ENCODE measurements around the gene ABHD12.

The ABHD12 gene

GRCh38 chr20:25380945-25381614 is 9.6 kb downstream of the ABHD12 start:
- DNase-seq = no peak

GRCh38 chr20:25378884-25379733 is 11.5 kb downstream of the ABHD12 start:
- DNase-seq = no peak

GRCh38 chr20:25378189-25378883 is 12.3 kb downstream of the ABHD12 start:
- no peak for DNase-seq

GRCh38 chr20:25376886-25377285 is 13.7 kb downstream of the ABHD12 start:
- DNase-seq = no peak

GRCh38 chr20:25376236-25376635 is 14.4 kb downstream of the ABHD12 start:
- DNase-seq = no peak

GRCh38 chr20:25374842-25375241 is 15.8 kb downstream of the ABHD12 start:
- DNase-seq = no peak

GRCh38 chr20:25372584-25373336 is 17.9 kb downstream of the ABHD12 start:
- DNase-seq = no peak

- DNase-seq = no peak
Observed at GRCh38 chr20:25369971-25370370, 20.7 kb downstream of the ABHD12 start.

- no peak for DNase-seq
Observed at GRCh38 chr20:25369529-25369928, 21.1 kb downstream of the ABHD12 start.

- DNase-seq = no peak
Observed at GRCh38 chr20:25368976-25369375, 21.7 kb downstream of the ABHD12 start.

GRCh38 chr20:25368526-25368925 is 22.1 kb downstream of the ABHD12 start:
- DNase-seq = no peak

GRCh38 chr20:25364879-25365699 is 25.5 kb downstream of the ABHD12 start:
- DNase-seq = no peak

- no peak for DNase-seq
Observed at GRCh38 chr20:25364180-25364788, 26.4 kb downstream of the ABHD12 start.

- no peak for DNase-seq
Observed at GRCh38 chr20:25361287-25361683, 29.4 kb downstream of the ABHD12 start.

GRCh38 chr20:25360631-25361286 is 29.9 kb downstream of the ABHD12 start:
- no peak for DNase-seq

GRCh38 chr20:25356271-25356933 is 34.2 kb downstream of the ABHD12 start:
- no peak for DNase-seq

- no peak for DNase-seq
Observed at GRCh38 chr20:25355866-25356265, 34.8 kb downstream of the ABHD12 start.

- no peak for DNase-seq
Observed at GRCh38 chr20:25355011-25355595, 35.5 kb downstream of the ABHD12 start.

- no peak for DNase-seq
Observed at GRCh38 chr20:25353747-25354705, 36.6 kb downstream of the ABHD12 start.

All from stimulated activated naive CD4-positive, alpha-beta T cell (primary cell).